Brain microvascular endothelial cell (primary cell): ENCODE results near the gene CCKAR.

Experiments used
- DNase-seq: peaks from one replicate; pipeline ENCODE4 v3.0.0-alpha.2; 2020
- H3K27ac ChIP-seq: fragments of 250-450 bp; sonication (Bioruptor Pico); 2 replicates; pipeline ENCODE4 v1.5.1; 2020; ENCODE audit warnings: mild to moderate bottlenecking, moderate library complexity
- H3K27me3 ChIP-seq: fragments of 250-450 bp; sonication (Bioruptor Pico); replicated peaks from 2 replicates; pipeline ENCODE4 v1.5.1; 2020; ENCODE audit warnings: mild to moderate bottlenecking
- H3K36me3 ChIP-seq: fragments of 250-450 bp; sonication (Bioruptor Pico); replicated peaks from 2 replicates; pipeline ENCODE4 v1.5.1; 2020; ENCODE audit warnings: mild to moderate bottlenecking
- H3K4me3 ChIP-seq: 2 replicates; pipeline ENCODE4 v1.5.1; 2011; ENCODE audit warnings: low read depth, mild to moderate bottlenecking, control low read depth, low read length, moderate library complexity
- CTCF ChIP-seq: IDR thresholded peaks from 2 replicates; pipeline ENCODE4 v1.5.1; 2011; ENCODE audit warnings: low read depth, mild to moderate bottlenecking, moderate library complexity, low read length, control low read depth, inconsistent platforms; ENCODE audit errors: missing control alignments
- in situ Hi-C: cut with HindIII; loops from 2 replicates; pipeline ENCODE4 v1.10.0; 2017; ENCODE audit warnings: low sequenced_read_pairs, low pct_ligation_motif_present

CCKAR gene

GRCh38 chr4:26431461-26432180 lies 58.7 kb downstream of the CCKAR start:
- no peak for TF ChIP-seq CTCF
- Histone ChIP-seq H3K27ac (no peak overlapping the region), H3K36me3 (no peaks in the 10 kb centered on the region), H3K27me3 (no peaks in the 10 kb centered on the region), H3K4me3 (no peak overlapping the region)
- no peak for DNase-seq
- in situ Hi-C loops = no loop called here
